Measurements from ENCODE around the gene PROC.

GRCh38 chr2:127371037-127371436 is 47.2 kb upstream of the PROC start:
- TF ChIP-seq, protein P1, sequence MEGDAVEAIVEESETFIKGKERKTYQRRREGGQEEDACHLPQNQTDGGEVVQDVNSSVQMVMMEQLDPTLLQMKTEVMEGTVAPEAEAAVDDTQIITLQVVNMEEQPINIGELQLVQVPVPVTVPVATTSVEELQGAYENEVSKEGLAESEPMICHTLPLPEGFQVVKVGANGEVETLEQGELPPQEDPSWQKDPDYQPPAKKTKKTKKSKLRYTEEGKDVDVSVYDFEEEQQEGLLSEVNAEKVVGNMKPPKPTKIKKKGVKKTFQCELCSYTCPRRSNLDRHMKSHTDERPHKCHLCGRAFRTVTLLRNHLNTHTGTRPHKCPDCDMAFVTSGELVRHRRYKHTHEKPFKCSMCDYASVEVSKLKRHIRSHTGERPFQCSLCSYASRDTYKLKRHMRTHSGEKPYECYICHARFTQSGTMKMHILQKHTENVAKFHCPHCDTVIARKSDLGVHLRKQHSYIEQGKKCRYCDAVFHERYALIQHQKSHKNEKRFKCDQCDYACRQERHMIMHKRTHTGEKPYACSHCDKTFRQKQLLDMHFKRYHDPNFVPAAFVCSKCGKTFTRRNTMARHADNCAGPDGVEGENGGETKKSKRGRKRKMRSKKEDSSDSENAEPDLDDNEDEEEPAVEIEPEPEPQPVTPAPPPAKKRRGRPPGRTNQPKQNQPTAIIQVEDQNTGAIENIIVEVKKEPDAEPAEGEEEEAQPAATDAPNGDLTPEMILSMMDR (conservative IDR thresholded peaks at IDR 0.05): no peak
- no peak for TF ChIP-seq ZFX (IDR thresholded peaks at IDR 0.05)
